Trophoblast cell (in vitro differentiated cells and primary cell): Measurements from ENCODE around the gene PRRG2.

Source experiments
- DNase-seq, 2 donors: peaks; one replicate each; pipeline ENCODE4 v3.0.0-alpha.2; 2016
- H2AFZ ChIP-seq: 2 replicates; pipeline ENCODE4 v1.6.1; 2013; ENCODE audit warnings: low read length, moderate library complexity, mild to moderate bottlenecking; ENCODE audit not compliant: insufficient read depth, poor library complexity
- H2AK5ac ChIP-seq: 2 replicates; pipeline ENCODE4 v1.6.1; 2013; ENCODE audit warnings: mild to moderate bottlenecking, low read length
- H2BK120ac ChIP-seq: 2 replicates; pipeline ENCODE4 v1.6.1; 2013; ENCODE audit warnings: low read length, mild to moderate bottlenecking, moderate library complexity; ENCODE audit not compliant: insufficient read depth, poor library complexity
- H2BK12ac ChIP-seq: 2 replicates; pipeline ENCODE4 v1.6.1; 2013; ENCODE audit warnings: mild to moderate bottlenecking, low read length, moderate library complexity
- H2BK5ac ChIP-seq: 2 replicates; pipeline ENCODE4 v1.6.1; 2013; ENCODE audit warnings: low read length, low read depth, moderate library complexity, mild to moderate bottlenecking; ENCODE audit not compliant: poor library complexity
- H3K14ac ChIP-seq: 2 replicates; pipeline ENCODE4 v1.6.1; 2013; ENCODE audit warnings: mild to moderate bottlenecking, low read length
- H3K18ac ChIP-seq: 2 replicates; pipeline ENCODE4 v1.6.1; 2013; ENCODE audit warnings: mild to moderate bottlenecking, low read length
- H3K23ac ChIP-seq: 2 replicates; pipeline ENCODE4 v1.6.1; 2013; ENCODE audit warnings: low read length
- H3K27ac ChIP-seq: 2 replicates; pipeline ENCODE4 v1.5.1; 2013; ENCODE audit warnings: low read depth, mild to moderate bottlenecking, inconsistent platforms, low read length, moderate library complexity
- H3K27me3 ChIP-seq: 2 replicates; pipeline ENCODE4 v1.6.1; 2013; ENCODE audit warnings: inconsistent platforms, mild to moderate bottlenecking, low read length, moderate library complexity; ENCODE audit not compliant: insufficient read depth
- H3K36me3 ChIP-seq, 2 experiments: 1 replicate in 1 of 2; 2 replicates in 1 of 2; pipeline ENCODE4 v1.6.1; 2013; ENCODE audit warnings: low read length in 2 of 2, mild to moderate bottlenecking in 2 of 2, moderate library complexity in 1 of 2; ENCODE audit not compliant: insufficient read depth in 2 of 2, control insufficient read depth in 1 of 2
- H3K4ac ChIP-seq: 2 replicates; pipeline ENCODE4 v1.6.1; 2013; ENCODE audit warnings: low read depth, mild to moderate bottlenecking, low read length, moderate library complexity
- H3K4me1 ChIP-seq, 2 experiments: 1 replicate in 1 of 2; 2 replicates in 1 of 2; pipeline ENCODE4 v1.6.1; 2013; ENCODE audit warnings: low read length in 2 of 2, mild to moderate bottlenecking in 2 of 2, moderate library complexity in 1 of 2; ENCODE audit not compliant: insufficient read depth in 2 of 2, control insufficient read depth in 1 of 2
- H3K4me2 ChIP-seq: 2 replicates; pipeline ENCODE4 v1.6.1; 2013; ENCODE audit warnings: inconsistent platforms, mild to moderate bottlenecking, low read length, moderate library complexity
- H3K4me3 ChIP-seq: 2 replicates; pipeline ENCODE4 v1.5.1; 2013; ENCODE audit warnings: mild to moderate bottlenecking, low read depth, low read length, inconsistent platforms
- H3K79me1 ChIP-seq: one replicate; pipeline ENCODE4 v1.6.1; 2013; ENCODE audit warnings: low read length
- H3K79me2 ChIP-seq: 2 replicates; pipeline ENCODE4 v1.6.1; 2013; ENCODE audit warnings: low read length, mild to moderate bottlenecking; ENCODE audit not compliant: control insufficient read depth, insufficient read depth, poor library complexity
- H3K9ac ChIP-seq: 2 replicates; pipeline ENCODE4 v1.6.1; 2013; ENCODE audit warnings: mild to moderate bottlenecking, low read length
- H3K9me3 ChIP-seq: 2 replicates; pipeline ENCODE4 v1.6.1; 2013; ENCODE audit warnings: low read depth, mild to moderate bottlenecking, control low read depth, inconsistent platforms, low read length; ENCODE audit not compliant: insufficient read depth
- H4K12ac ChIP-seq: 2 replicates; pipeline ENCODE4 v1.6.1; 2013; ENCODE audit warnings: low read depth, mild to moderate bottlenecking, low read length, moderate library complexity
- H4K8ac ChIP-seq: 2 replicates; pipeline ENCODE4 v1.6.1; 2013; ENCODE audit warnings: low read depth, mild to moderate bottlenecking, low read length, moderate library complexity
- H4K91ac ChIP-seq: one replicate; pipeline ENCODE4 v1.6.1; 2013; ENCODE audit warnings: low read depth, mild to moderate bottlenecking, low read length, moderate library complexity
- WGBS: extraction: QIAGEN DNeasy Blood & Tissue Kit; methylation state at CpG from one replicate; pipeline ENCODE4 v1.1.7; 2013; ENCODE audit warnings: missing lambda C conversion rate; ENCODE audit not compliant: insufficient read length, insufficient coverage; ENCODE audit errors: extremely low coverage; 5-methylcytosine and 5-hydroxymethylcytosine counted together

Gene PRRG2

GRCh38 chr19:49597703-49597974 lies 16.5 kb downstream of the PRRG2 start:
- Histone ChIP-seq H2BK5ac (no peak overlapping the region), H3K4me1 (peaks cover 0 to 3% of the 10 kb centered on the region in 2 experiments), H2AK5ac (no peak overlapping the region), H3K9ac (no peak overlapping the region), H2AFZ (no peak overlapping the region), H3K4me2 (no peak overlapping the region), H3K9me3 (no peaks in the 10 kb centered on the region), H4K91ac (no peak overlapping the region), H2BK120ac (no peak overlapping the region), H3K79me2 (no peaks in the 10 kb centered on the region), H3K23ac (no peak overlapping the region), H4K12ac (no peak overlapping the region), H4K8ac (no peak overlapping the region), H3K27me3 (no peaks in the 10 kb centered on the region), H2BK12ac (no peak overlapping the region), H3K4me3 (no peak overlapping the region), H3K14ac (no peak overlapping the region), H3K36me3 (peaks cover 76 to 78% of the 10 kb centered on the region in 2 experiments), H3K18ac (no peak overlapping the region), H3K4ac (peak overlapping the region; percentile 36), H3K79me1 (no peaks in the 10 kb centered on the region), H3K27ac (no peak overlapping the region)
- DNase-seq, result no peak
- WGBS, result no CpG with 5 or more reads among the region's 29 CpGs

- Histone ChIP-seq H3K4ac (peak overlapping the region; percentile 20), H4K8ac (no peak overlapping the region), H3K4me1 (no peaks in the 10 kb centered on the region), H2AK5ac (no peak overlapping the region), H4K91ac (no peak overlapping the region), H3K23ac (no peak overlapping the region), H3K27ac (no peak overlapping the region), H3K4me3 (no peak overlapping the region), H3K4me2 (no peak overlapping the region), H3K9ac (no peak overlapping the region), H3K79me1 (no peaks in the 10 kb centered on the region), H4K12ac (no peak overlapping the region), H2BK5ac (no peak overlapping the region), H2BK12ac (no peak overlapping the region), H2BK120ac (no peak overlapping the region), H3K14ac (no peak overlapping the region), H3K27me3 (no peaks in the 10 kb centered on the region), H3K9me3 (no peaks in the 10 kb centered on the region), H3K79me2 (no peaks in the 10 kb centered on the region), H3K36me3 (peaks cover 85 to 87% of the 10 kb centered on the region in 2 experiments), H2AFZ (no peak overlapping the region), H3K18ac (no peak overlapping the region)
- no peak for DNase-seq
- WGBS, result no CpG with 5 or more reads among the region's 26 CpGs
Observed at GRCh38 chr19:49599378-49600295, 18.5 kb downstream of the PRRG2 start.

DNA sequence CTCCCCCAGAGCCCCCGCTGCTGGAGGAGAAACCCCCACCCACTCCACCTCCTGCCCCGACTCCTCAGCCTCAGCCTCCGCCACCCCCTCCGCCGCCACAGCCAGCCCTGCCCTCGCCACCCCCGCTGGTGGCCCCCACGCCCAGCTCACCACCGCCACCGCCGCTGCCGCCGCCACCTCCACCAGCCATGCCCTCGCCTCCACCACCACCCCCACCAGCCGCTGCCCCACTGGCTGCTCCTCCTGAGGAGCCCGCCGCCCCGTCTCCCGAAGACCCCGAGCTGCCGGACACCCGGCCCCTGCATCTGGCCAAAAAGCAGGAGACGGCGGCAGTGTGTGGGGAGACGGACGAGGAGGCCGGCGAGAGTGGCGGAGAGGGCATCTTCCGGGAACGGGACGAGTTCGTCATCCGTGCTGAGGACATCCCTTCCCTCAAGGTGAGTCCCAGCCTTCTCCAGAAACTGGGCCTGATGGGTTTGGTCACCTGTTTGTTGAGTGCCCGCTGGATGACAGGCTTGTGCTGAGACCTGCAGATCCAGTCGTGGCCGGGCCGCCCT lies 20.4 kb downstream of the PRRG2 start:
- Histone ChIP-seq H3K18ac (no peak overlapping the region), H3K27me3 (no peaks in the 10 kb centered on the region), H2AK5ac (no peak overlapping the region), H3K9ac (no peak overlapping the region), H3K4me2 (no peak overlapping the region), H3K79me2 (peaks cover 2% of the 10 kb centered on the region), H3K36me3 (peaks cover 81 to 83% of the 10 kb centered on the region in 2 experiments), H3K14ac (no peak overlapping the region), H3K4ac (no peak overlapping the region), H3K9me3 (no peaks in the 10 kb centered on the region), H2BK120ac (no peak overlapping the region), H4K12ac (no peak overlapping the region), H2AFZ (no peak overlapping the region), H3K27ac (no peak overlapping the region), H3K4me1 (no peaks in the 10 kb centered on the region), H2BK5ac (no peak overlapping the region), H3K4me3 (no peak overlapping the region), H2BK12ac (no peak overlapping the region), H4K8ac (no peak overlapping the region), H4K91ac (no peak overlapping the region), H3K79me1 (no peaks in the 10 kb centered on the region), H3K23ac (no peak overlapping the region)
- DNase-seq, result no peak
- WGBS, result no CpG with 5 or more reads among the region's 38 CpGs

DNA sequence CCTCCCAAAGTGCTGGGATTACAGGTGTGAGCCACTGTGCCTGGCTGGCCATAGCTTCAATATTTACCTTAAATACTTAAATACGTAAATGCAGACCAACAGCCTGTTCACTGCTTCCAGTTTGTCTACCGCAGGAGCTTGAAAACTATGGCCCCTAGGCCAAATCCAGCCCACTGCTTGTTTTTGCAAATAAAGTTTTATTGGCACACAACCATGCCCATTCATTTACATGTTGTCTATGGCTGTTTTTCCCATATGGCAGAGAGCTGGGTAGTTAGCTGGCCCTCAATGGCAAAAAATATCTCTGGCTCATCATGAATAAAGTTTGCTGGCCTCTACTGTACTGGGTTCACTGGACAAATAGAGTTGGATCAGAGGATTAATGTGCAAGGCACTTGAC lies 21.7 kb downstream of the PRRG2 start:
- H2AK5ac ChIP-seq, result no peak overlapping the region
- H2BK120ac ChIP-seq, result no peak overlapping the region
- H3K14ac ChIP-seq, result no peak overlapping the region
- H3K23ac ChIP-seq, result no peak overlapping the region
- H4K8ac ChIP-seq, result no peak overlapping the region
- no peaks in the 10 kb centered on the region for H3K9me3 ChIP-seq
- no peak overlapping the region for H3K4me3 ChIP-seq
- no peak overlapping the region for H2BK5ac ChIP-seq
- H4K12ac ChIP-seq, result no peak overlapping the region
- H3K9ac ChIP-seq, result no peak overlapping the region
- no peak for DNase-seq
- H3K18ac ChIP-seq, result no peak overlapping the region
- H3K79me1 ChIP-seq, result no peaks in the 10 kb centered on the region
- no peak overlapping the region for H4K91ac ChIP-seq
- no CpG with 5 or more reads among the region's 2 CpGs for WGBS
- H3K36me3 ChIP-seq, result peaks cover 77 to 79% of the 10 kb centered on the region in 2 experiments
- H3K27me3 ChIP-seq, result no peaks in the 10 kb centered on the region
- no peak overlapping the region for H2AFZ ChIP-seq
- no peak overlapping the region for H3K4me2 ChIP-seq
- H3K27ac ChIP-seq, result no peak overlapping the region
- no peak overlapping the region for H3K4ac ChIP-seq
- no peaks in the 10 kb centered on the region for H3K4me1 ChIP-seq
- no peak overlapping the region for H2BK12ac ChIP-seq
- peaks cover 2% of the 10 kb centered on the region for H3K79me2 ChIP-seq
